Fibroblast of the conjunctiva (primary cell): ENCODE results near the gene FCRL3.
"Not testable (repeated sequence)": the region's sequence is repeated elsewhere in the genome, so short reads cannot be mapped to it uniquely, and the experiment has no call there.

Source experiments
- DNase-seq: peaks from one replicate; pipeline ENCODE4 v3.0.0-alpha.2; 2010; ENCODE audit warnings: low read depth

Gene FCRL3, protein sequence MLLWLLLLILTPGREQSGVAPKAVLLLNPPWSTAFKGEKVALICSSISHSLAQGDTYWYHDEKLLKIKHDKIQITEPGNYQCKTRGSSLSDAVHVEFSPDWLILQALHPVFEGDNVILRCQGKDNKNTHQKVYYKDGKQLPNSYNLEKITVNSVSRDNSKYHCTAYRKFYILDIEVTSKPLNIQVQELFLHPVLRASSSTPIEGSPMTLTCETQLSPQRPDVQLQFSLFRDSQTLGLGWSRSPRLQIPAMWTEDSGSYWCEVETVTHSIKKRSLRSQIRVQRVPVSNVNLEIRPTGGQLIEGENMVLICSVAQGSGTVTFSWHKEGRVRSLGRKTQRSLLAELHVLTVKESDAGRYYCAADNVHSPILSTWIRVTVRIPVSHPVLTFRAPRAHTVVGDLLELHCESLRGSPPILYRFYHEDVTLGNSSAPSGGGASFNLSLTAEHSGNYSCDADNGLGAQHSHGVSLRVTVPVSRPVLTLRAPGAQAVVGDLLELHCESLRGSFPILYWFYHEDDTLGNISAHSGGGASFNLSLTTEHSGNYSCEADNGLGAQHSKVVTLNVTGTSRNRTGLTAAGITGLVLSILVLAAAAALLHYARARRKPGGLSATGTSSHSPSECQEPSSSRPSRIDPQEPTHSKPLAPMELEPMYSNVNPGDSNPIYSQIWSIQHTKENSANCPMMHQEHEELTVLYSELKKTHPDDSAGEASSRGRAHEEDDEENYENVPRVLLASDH

GRCh38 chr1:157700732-157701131, at the start of gene FCRL3:
Gene FCRL3 (minus strand): TSS chr1:157700769. CDS start chr1:157700489, 280 bp downstream.
- DNase-seq = no peak

- DNase-seq = no peak
Observed at GRCh38 chr1:157748262-157748817, 47.8 kb upstream of the FCRL3 start.

- no peak for DNase-seq
Observed at GRCh38 chr1:157739229-157739901, 38.8 kb upstream of the FCRL3 start.

DNA sequence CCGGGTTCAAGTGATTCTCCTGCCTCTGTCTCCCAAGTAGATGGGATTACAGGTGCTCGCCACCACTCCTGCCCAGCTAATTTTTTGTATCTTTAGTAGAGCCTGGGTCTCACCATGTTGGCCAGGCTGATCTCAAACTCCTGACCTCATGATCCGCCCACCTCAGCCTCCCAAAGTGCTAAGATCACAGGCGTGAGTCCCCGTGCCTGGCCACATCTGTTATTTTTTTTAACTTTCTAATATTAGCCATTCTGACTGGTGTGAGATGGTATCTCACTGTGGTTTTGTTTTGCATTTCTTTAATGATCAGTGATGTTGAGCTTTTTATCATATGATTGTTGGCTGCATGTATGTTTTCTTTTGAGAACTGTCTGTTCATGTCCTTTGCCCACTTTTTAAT, 35.4 kb upstream of the FCRL3 start:
- not testable (repeated sequence) for DNase-seq

DNA sequence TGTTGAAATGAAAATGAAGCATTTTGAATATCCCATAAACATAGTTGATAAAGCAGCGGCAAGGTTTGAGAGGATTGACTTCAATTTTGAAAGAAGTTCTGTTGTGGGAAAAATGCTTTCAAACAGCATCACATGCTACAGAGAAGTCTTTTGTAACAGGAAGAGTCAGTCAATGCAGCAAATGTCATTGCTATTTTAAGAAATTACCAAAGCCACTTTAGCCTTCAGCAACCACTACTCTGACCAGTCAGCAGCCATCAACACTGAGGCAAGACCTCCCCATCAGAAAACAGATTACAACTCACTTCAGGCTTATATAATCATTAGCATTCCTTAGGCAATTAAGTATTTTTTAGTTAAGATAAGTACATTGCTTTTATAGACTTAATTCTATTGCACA, 33.8 kb upstream of the FCRL3 start:
- no peak for DNase-seq

- no peak for DNase-seq
Observed at GRCh38 chr1:157732755-157733154, 32.2 kb upstream of the FCRL3 start.

DNA sequence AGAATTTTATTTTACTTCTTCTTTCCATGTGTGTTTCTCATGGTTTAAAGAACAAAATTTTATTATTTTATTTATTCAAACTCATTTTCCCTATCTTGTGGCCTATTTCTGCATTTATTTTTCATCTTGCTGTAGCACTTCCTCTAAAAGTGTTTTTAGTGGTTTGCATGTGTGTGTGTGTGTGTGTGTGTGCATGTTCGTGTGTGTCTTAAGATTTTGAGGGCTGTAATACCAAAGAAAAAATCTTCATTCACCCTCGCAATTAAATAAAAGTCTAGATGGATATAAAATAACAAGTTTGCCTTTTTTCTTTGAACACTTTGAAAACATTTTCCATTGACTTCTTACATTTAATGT, 24.6 kb upstream of the FCRL3 start:
- DNase-seq = no peak

DNA sequence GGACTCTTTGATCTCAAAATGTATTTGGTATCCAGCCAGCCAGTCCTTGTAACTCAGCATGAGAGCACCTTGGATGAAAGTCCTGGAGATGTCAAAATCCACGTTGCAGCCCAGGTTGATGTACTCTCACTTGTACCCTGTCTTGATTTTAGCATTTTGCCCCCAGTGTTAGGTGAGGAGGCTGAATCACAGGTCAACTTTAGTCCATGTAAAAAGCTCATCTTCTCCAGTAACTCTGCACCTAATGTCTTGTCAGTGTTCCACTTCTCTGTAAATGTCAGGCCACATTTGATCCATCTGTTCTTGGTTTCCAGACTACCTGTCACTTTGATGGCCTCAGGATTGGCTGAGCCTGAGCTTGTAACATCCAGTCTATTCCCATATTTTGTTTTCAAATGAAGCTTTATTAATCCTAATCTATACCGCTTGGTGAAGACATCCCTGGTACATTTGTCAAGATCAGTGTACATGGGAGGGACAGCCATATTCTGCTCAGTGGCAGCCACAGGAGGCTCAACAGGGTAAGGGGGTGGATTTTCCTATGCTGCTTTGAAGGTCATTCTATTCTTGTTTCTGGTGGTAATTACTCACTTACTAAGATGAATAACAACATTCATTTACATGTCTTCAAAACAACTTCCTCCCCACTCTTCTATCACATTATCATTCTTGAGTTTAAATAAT, 24.1 kb upstream of the FCRL3 start:
- DNase-seq = no peak

DNA sequence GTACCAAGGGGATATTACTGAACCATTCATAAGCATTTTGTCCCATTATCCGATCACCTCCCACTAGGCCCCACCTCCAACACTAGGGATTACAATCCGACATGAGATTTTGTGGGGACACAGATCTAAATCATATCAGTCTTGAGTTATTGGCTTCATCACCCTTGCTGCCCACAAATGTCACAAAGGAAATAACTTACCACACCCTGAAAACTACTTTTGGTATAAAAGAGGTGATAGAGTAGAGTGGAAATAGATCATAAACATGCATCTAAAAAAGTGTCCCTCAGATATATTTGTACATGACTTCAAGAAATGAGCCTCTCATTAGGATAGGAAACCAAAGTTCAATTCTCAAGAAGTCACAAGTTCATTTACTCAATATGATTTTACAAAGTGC, 22.6 kb upstream of the FCRL3 start:
- no peak for DNase-seq

GRCh38 chr1:157721985-157722384, 21.4 kb upstream of the FCRL3 start:
- no peak for DNase-seq

DNA sequence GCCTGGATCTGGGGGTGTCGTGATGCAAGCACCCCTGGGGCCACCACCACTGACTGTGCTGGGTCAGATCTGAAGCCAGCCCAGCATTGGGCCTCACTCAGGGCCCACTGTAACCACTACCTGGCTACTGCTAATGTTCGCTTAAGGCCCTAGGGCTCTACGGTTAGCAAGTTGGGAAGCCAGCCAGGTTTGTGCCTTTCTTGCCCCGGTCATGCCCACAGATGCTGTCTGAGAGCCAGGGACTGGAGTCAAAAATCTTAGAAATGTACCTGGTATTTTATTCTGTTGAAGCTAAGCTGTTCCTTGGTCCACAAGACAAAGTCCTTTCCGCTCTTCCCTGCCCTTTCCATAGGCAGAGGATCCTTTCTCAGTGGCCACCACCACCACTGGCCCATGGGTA, 15.2 kb upstream of the FCRL3 start:
- DNase-seq = no peak

GRCh38 chr1:157711802-157712201, 11.2 kb upstream of the FCRL3 start:
- no peak for DNase-seq

DNA sequence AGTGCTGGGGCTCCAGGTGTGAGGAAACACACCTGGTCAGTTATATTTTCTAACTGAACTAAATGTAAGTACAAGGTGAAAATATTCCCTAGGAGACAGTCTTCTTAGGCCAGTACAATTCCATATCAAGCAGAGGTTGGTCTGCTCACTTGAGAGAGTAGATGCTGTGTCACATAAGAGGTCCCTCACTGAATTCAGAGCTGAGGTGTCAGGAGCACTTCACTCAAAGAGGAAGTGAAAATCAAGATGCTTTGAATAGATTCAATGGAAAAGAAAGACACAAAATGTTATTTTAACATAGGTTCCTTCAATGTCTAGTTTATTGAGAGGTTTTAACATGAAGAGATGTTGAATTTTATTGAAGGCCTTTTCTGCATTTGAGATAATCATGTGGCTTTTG, 4.3 kb upstream of the FCRL3 start:
- no peak for DNase-seq

GRCh38 chr1:157703981-157704380, 3.4 kb upstream of the FCRL3 start:
- no peak for DNase-seq

- no peak for DNase-seq
Observed at GRCh38 chr1:157702308-157702825, 1.8 kb upstream of the FCRL3 start.

DNA sequence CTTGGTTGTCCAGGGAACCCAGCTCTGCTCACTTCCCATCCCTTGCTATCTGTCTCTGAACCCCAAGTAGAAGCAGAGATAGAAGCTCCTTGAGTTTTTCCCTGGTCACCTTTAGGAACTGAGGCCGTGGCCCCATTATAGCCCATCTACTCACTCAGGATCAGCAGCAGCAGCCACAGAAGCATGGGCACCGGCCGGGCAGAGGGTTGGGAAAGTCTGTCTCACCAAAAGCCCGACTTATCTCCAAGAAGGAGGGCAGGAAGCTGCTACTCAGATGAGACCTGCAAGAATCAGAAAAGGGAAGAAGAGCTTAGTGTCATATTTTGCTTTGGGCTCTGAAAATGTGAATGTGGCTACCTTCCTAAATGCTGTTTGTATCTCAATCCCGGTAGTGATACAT, 264 bp downstream of the FCRL3 start:
- DNase-seq = no peak

GRCh38 chr1:157697781-157698569, 2.6 kb downstream of the FCRL3 start:
- DNase-seq = no peak

GRCh38 chr1:157696966-157697628, 3.5 kb downstream of the FCRL3 start:
- no peak for DNase-seq

- DNase-seq = no peak
Observed at GRCh38 chr1:157695417-157695816, 5.2 kb downstream of the FCRL3 start.

GRCh38 chr1:157691285-157691920, 9.2 kb downstream of the FCRL3 start:
- DNase-seq = peak; percentile 9
